MCF 10A (cell line): ENCODE measurements around the gene MATCAP1. TPM values are rescaled to one million over a fixed set of nuclear protein-coding genes. Genes with fewer than 3 reads are reported as not detected.

Experiments
- BruUV-seq: library from RNA; stranded (reverse); fragments of 400-500 nt; replicated peaks from 2 replicates; lab custom pipeline; 2021; lab: Mats Ljungman, UMichigan
- CTCF ChIA-PET: fragments of 300-600 bp; sonication (Branson Sonifier 250); formaldehyde crosslinking; extraction: SDS; loops from one replicate; lab custom pipeline; 2021; ENCODE audit warnings: antibody characterized with exemption, inconsistent platforms; lab: Yijun Ruan, JAX
- POLR2A ChIA-PET: fragments of 300-600, 350-650 bp; sonication (Branson Sonifier 250); formaldehyde crosslinking; extraction: SDS; loops from one replicate; lab custom pipeline; 2020; ENCODE audit warnings: antibody characterized with exemption, inconsistent platforms; lab: Yijun Ruan, JAX
- DNase-seq: peaks from one replicate; pipeline ENCODE4 v3.0.0-alpha.2; 2018; ENCODE audit not compliant: unreplicated experiment
- H3K27ac Mint-ChIP-seq: one replicate; pipeline ENCODE4 v1.8.0; 2022; ENCODE audit warnings: mild to moderate bottlenecking, low read depth, mixed read lengths; ENCODE audit not compliant: unreplicated experiment
- H3K27me3 Mint-ChIP-seq: one replicate; pipeline ENCODE4 v1.8.0; 2022; ENCODE audit warnings: mixed read lengths; ENCODE audit not compliant: insufficient read depth, unreplicated experiment
- H3K36me3 Mint-ChIP-seq: one replicate; pipeline ENCODE4 v1.8.0; 2022; ENCODE audit warnings: mild to moderate bottlenecking, moderate library complexity, mixed read lengths; ENCODE audit not compliant: insufficient read depth, unreplicated experiment
- H3K4me1 Mint-ChIP-seq: one replicate; pipeline ENCODE4 v1.8.0; 2022; ENCODE audit warnings: mixed read lengths; ENCODE audit not compliant: insufficient read depth, unreplicated experiment
- H3K4me3 Mint-ChIP-seq: one replicate; pipeline ENCODE4 v1.8.0; 2022; ENCODE audit warnings: mild to moderate bottlenecking, moderate library complexity, mixed read lengths; ENCODE audit not compliant: unreplicated experiment
- H3K9me3 Mint-ChIP-seq: one replicate; pipeline ENCODE4 v1.8.0; 2022; ENCODE audit warnings: mixed read lengths; ENCODE audit not compliant: unreplicated experiment
- intact Hi-C: fragments of 100-400 bp; cut with micrococcal nuclease; formaldehyde crosslinking; loops from 2 replicates; pipeline ENCODE4 v1.14.1; 2022
- total RNA-seq: library from RNA; stranded (reverse); gene quantifications from 2 replicates; pipeline ENCODE4 v1.2.3, GENCODE V29; 2022
- TF ChIP-seq, protein P1 (sequence below): fragments of 200-600 bp; IDR thresholded peaks from one replicate; pipeline ENCODE4 v1.8.0; 2022; ENCODE audit warnings: antibody characterized with exemption, mild to moderate bottlenecking; ENCODE audit not compliant: unreplicated experiment

Gene MATCAP1
- total RNA-seq, 1 experiment from 2014 or later = 18.1 TPM

DNA sequence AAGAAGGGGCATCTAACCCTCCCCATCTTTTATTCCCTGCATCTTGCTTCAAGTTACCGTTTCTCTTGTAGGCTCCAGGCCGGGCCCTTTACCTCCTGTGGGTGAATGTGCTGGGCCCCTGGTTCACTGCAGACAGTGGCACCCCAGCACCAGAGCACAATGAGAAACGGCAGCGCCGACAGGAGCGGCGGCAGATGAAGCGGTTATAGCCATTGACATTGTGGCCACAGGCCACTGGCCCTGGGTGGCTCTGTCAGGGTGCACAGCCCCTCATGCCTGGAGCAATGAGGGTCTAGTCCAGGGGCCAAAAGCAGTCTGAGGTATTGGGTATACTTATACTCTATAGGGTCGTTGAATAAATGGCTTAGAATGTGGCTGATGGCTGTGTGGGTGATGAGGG lies 45.1 kb upstream of the MATCAP1 start:
- POLR2A ChIA-PET = interaction anchor here (0.6 to 4.9 kb wide), 5 partner anchors 9 to 333 kb away, joined by 4 to 87 read pairs (median 4); no protein-coding TSS in a partner anchor
- BruUV-seq = no TSS peak
- DNase-seq = no peak
- peak overlapping the region; percentile 99 for H3K4me3 Mint-ChIP-seq
- intact Hi-C loops = no loop called here
- CTCF ChIA-PET = interaction anchor here (2.0 to 2.4 kb wide), 2 partner anchors 15 to 18 kb away, joined by 9 to 16 read pairs; no protein-coding TSS in a partner anchor
- H3K4me1 Mint-ChIP-seq = peaks cover 21% of the 10 kb centered on the region
- H3K36me3 Mint-ChIP-seq = peaks cover 47% of the 10 kb centered on the region
- TF ChIP-seq, protein P1, sequence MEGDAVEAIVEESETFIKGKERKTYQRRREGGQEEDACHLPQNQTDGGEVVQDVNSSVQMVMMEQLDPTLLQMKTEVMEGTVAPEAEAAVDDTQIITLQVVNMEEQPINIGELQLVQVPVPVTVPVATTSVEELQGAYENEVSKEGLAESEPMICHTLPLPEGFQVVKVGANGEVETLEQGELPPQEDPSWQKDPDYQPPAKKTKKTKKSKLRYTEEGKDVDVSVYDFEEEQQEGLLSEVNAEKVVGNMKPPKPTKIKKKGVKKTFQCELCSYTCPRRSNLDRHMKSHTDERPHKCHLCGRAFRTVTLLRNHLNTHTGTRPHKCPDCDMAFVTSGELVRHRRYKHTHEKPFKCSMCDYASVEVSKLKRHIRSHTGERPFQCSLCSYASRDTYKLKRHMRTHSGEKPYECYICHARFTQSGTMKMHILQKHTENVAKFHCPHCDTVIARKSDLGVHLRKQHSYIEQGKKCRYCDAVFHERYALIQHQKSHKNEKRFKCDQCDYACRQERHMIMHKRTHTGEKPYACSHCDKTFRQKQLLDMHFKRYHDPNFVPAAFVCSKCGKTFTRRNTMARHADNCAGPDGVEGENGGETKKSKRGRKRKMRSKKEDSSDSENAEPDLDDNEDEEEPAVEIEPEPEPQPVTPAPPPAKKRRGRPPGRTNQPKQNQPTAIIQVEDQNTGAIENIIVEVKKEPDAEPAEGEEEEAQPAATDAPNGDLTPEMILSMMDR = no peak
- no peaks in the 10 kb centered on the region for H3K27me3 Mint-ChIP-seq
- no peaks in the 10 kb centered on the region for H3K9me3 Mint-ChIP-seq
- H3K27ac Mint-ChIP-seq = no peak overlapping the region

DNA sequence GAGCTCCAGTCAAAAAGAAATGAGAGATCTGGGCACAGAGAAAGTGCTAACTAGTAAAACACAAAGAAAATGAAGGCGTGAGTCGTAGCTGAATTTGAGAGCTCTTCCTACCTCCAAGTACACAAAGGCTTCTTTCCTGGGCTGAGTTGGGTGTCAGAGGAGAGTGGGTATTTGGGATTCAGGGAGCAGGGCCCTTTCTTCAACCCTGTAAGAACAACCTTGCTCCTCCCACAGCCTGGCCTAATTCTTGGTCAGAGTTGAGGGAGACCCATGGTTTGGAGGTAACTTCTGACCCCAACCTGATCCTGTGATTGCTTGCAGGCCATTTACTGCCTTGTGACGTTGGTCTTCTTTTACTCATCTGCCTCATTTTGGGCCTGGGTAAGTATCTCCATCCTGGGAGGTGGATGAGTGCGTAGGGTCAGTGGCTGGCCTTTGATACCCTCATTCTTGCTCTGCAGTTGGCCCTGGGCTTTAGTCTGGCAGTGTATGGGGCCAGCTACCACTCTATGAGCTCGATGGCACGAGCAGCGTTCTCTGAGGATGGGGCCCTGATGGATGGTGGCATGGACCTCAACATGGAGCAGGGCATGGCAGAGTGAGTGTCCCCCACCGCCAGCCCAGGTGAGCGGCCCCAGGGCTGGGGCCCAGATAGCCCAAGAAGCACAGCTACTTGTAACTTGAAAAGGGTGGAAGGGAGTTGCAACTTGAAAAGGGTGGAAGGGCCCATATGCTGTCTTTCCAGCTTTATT lies 44.4 kb upstream of the MATCAP1 start:
- Mint-ChIP-seq H3K4me1 (peaks cover 21% of the 10 kb centered on the region), H3K27me3 (no peaks in the 10 kb centered on the region), H3K9me3 (no peaks in the 10 kb centered on the region), H3K27ac (peak overlapping the region; percentile 99), H3K4me3 (peak overlapping the region; percentile 99), H3K36me3 (peaks cover 44% of the 10 kb centered on the region)
- intact Hi-C loops = no loop called here
- no peak for DNase-seq
- TF ChIP-seq, protein P1 = no peak
- POLR2A ChIA-PET = interaction anchor here (0.6 to 5.2 kb wide), 13 partner anchors 10 to 333 kb away, joined by 3 to 87 read pairs (median 6); partner anchors contain the start of genes ATP6V0D1, CTCF, FHOD1 and MATCAP1
- no TSS peak for BruUV-seq
- CTCF ChIA-PET = interaction anchor here (0.6 to 3.1 kb wide), 12 partner anchors 8 to 210 kb away, joined by 3 to 16 read pairs (median 4); partner anchors contain the start of gene E2F4

DNA sequence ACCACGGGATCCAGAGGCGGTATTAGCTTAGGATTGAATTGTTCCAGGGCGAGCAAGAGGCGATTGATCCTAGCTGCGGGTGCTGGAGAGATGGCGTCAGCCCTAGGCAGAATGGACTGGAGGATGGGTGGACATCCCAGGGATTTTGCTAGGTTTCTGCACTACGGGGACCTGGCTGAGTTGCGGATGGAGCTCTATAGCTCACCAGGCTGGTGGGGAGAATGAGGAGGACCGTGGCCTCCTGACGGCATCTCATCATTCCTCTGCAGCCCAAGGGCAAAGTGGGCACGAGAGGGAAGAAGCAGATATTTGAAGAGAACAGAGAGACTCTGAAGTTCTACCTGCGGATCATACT lies 43.8 kb upstream of the MATCAP1 start:
- peak overlapping the region; percentile 99 for H3K27ac Mint-ChIP-seq
- H3K36me3 Mint-ChIP-seq = peaks cover 40% of the 10 kb centered on the region
- CTCF ChIA-PET = interaction anchor here (0.6 to 3.1 kb wide), 17 partner anchors 9 to 407 kb away, joined by 3 to 16 read pairs (median 4); partner anchors contain the start of gene E2F4
- no peaks in the 10 kb centered on the region for H3K9me3 Mint-ChIP-seq
- H3K4me3 Mint-ChIP-seq = peak overlapping the region; percentile 99
- peaks cover 21% of the 10 kb centered on the region for H3K4me1 Mint-ChIP-seq
- TF ChIP-seq, protein P1 = no peak
- DNase-seq = no peak
- POLR2A ChIA-PET = interaction anchor here (0.6 to 5.2 kb wide), 19 partner anchors 8 to 334 kb away, joined by 3 to 87 read pairs (median 5); partner anchors contain the start of genes ATP6V0D1, CTCF, ELMO3 and FHOD1
- intact Hi-C loops = loop anchor here (2.0 kb wide), 2 partner anchors 19 to 29 kb away; partner anchors contain the start of genes ELMO3 and FHOD1
- no peaks in the 10 kb centered on the region for H3K27me3 Mint-ChIP-seq
- BruUV-seq = no TSS peak
